ENCODE data around the gene PHETA1.
"Not testable (repeated sequence)": the region's sequence is repeated elsewhere in the genome, so short reads cannot be mapped to it uniquely, and the experiment has no call there.

Gene PHETA1

DNA sequence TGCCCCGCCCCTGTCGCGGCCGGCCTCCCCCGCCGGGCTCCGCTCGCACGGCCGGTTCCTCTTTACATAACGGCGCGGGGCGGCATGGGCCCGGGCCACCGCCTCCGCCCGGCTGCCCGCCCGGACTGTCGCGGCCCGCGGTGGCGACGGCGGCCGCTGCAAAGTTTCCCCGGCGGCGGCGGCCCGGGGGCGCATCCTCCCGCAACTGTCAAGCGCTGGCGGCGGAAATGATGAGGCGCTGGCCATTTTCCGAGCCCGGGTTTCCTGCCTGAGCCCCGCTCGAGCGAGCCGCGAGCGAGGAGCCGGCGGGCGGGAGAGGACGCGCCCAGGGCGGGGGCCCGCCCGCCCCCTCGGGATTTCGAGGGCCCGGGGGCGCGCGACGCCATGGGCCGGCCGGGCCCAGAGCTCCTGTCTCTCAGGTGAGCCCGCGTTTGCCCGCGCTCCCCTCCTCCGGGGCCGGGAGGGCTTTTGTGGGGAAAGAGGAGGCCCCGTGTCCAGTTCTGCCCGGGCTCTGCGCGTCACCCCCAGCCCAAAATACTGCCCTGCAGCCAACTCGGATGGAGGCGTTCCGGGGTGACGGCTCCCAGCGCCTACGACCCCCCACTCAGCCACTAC, 37.1 kb upstream of the PHETA1 start, which contains the start of gene SH2B3:
Gene SH2B3, plus strand, starts transcription at position 65 of the 615 bp plus-strand sequence. CDS start 12,223 bp downstream, outside the sequence.
- DNase-seq (ENCODE audit: low read depth in 4 of 4, low spot score in 1 of 4) = no peak

DNA sequence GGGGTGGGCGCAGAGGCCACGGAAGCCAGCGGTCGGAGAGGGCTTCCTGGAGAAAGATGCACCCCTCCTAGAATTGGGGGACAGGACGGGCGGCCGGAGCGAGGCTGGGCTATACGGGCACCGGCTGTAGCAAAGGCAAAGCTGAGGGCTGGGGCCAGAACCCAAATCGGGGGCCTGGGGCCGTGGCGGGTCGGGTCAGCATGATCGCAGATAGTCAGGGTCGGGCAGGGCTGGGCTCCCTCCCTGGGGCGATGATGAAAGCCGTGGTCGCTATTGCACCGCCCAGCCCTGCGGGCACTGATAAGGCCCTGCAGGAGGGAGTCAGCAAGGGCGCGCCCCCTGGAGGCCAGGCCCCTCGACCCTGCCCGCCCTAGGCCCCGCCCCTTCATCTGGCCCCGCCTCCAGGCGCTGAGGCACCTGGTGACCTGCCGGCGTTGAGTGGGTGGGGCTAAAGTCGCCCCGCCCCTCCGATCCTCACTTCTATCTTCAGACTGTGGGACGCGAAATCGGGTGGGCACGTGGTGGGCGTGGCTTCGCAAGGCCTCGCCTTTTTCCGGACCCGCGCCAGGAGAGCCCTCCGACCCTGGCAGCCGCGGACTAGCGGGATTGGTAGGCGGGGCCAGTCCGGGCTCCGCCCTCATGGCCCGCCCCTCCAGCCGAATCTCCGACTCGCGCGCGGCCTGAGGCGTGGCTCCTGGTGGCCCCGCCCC, 36.4 kb upstream of the PHETA1 start:
- DNase-seq (ENCODE audit: low read depth in 4 of 4, low spot score in 1 of 4) = peak; percentile 92 to 99 (median 98)

DNA sequence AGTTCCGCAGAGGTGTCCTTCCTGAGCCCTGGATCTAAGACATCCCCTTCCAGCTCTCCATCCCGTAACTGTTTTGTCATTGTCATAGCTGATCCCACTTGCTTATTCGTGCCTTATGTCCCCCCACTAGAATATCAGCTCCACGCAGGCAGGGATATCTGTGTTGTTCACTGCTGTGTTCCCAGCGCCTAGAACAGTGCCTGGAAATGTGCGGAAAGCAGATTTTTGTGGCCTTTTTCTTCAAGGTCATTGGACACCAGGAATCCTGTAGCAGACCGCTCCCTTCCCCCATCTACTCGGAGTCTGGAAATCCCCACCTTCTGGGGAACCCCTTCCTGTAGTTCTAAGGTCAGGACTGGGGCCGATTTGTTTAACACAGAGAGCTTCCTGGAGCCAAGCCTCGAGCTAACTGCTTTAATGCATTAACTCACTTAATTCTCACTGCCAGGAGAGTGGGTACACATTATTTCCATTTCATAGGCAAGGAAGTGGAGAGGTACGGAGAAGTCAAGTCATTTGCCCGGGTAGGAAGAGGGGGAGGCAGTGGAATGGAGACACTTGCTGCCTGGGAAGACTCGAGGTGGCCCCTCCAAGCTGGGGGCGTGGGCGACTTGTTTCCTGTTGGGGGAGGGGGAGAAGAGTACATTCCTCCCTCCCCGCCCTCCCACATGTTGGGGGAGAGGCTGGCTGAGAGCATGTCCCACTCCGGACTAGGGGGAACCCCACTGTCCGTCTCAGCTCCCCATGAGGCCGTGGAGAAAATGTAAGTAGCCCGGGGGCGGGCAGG, 35.7 kb upstream of the PHETA1 start:
- DNase-seq (ENCODE audit: low read depth in 4 of 4, low spot score in 1 of 4) = peak in 3 of 4 experiments; percentile 39 to 69 (median 59)

DNA sequence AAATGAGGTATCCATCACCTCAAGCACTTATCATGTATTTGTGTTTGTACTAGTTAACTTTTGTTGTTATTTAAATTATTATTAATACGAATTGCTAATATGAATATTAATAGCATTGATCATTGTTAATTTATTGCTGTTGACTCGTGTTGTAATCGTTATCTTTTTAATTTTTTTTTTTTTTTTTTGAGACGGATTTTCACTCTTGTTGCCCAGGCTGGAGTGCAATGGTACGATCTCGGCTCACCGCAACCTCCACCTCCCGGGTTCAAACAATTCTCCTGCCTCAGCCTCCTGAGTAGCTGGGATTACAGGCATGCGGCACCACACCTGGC, 33.6 kb upstream of the PHETA1 start:
- not testable (repeated sequence) for DNase-seq (ENCODE audit: low read depth in 4 of 4, low spot score in 1 of 4)

- no peak for DNase-seq (ENCODE audit: low read depth in 4 of 4, low spot score in 1 of 4)
These were observed 32.3 kb upstream of the PHETA1 start for GRCh38 chr12:111401167-111401605.

GRCh38 chr12:111399741-111400404, 31.0 kb upstream of the PHETA1 start:
- not testable (repeated sequence) for DNase-seq (ENCODE audit: low read depth in 4 of 4, low spot score in 1 of 4)

DNA sequence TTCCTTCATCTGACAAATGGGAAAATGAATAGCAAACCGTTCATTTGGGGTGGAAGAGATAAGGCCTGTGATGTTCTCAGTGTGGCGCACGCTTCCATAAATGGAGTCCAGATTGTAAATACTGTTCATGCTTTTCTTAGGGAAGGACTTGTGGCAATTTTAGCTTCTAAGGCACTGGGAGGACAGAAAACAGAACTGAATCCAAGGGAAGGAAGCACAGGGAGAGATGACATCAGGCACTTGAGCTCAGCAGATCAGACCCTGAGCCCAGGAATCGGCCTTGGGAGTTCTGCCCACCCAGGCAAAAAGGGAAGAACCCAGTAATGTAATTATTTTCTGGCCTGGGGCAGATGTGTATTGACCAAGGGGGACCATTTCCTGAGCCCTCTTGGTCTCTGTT, 29.6 kb upstream of the PHETA1 start:
- no peak for DNase-seq (ENCODE audit: low read depth in 4 of 4, low spot score in 1 of 4)

DNA sequence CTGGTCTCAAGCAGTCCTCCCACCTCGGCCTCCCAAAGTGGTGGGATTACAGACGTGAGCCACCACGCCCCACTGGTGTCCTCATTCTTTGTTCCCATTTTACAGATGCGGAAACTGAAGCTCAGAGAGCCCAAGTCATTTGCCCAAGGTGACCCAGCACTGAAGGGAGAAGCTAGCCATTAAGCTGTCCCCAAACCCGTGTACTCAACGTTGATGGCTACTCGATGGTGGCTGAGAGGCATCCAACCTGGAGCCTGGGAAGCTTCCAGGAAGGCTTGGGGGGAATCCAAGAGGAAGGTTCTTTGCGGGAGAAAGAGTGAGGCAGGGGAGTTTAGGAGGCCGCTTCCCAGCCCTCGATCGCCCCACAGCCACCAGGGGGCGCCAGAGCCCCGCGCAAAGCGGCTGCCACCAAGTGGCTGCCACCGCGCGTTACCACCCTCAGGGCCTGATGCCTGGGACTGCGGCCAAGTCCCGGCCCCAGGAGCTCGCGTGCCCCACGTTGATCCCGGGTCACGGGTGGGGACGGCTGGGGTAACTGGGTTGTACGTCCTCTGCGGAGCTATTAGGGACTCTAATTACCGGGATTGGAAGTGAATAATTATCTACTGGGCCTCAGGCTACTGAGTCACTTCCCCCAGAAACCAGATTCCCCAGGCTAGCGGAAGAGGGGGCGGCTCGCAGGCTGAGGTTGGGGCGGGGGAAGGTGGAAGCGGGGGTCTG, 28.0 kb upstream of the PHETA1 start:
- peak; percentile 76 to 92 (median 81) for DNase-seq (ENCODE audit: low read depth in 4 of 4, low spot score in 1 of 4)

DNA sequence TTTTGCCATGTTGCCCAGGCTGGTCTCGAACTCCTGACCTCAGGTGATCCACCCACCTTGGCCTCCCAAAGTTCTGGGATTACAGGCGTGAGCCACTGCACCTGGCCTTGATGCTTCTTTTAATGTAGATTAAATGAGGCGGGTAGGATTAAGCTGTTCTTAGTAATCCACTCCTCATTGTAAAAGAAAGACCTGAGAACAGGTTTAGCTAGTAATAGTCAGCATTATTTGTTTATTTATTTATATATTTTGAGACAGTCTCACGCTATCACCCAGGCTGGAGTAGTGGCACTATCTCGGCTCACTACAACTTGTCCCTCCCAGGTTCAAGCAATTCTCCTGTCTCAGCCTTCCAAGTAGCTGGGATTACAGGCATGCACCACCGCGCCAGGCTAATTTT, 27.4 kb upstream of the PHETA1 start:
- not testable (repeated sequence) for DNase-seq (ENCODE audit: low read depth in 4 of 4, low spot score in 1 of 4)

DNA sequence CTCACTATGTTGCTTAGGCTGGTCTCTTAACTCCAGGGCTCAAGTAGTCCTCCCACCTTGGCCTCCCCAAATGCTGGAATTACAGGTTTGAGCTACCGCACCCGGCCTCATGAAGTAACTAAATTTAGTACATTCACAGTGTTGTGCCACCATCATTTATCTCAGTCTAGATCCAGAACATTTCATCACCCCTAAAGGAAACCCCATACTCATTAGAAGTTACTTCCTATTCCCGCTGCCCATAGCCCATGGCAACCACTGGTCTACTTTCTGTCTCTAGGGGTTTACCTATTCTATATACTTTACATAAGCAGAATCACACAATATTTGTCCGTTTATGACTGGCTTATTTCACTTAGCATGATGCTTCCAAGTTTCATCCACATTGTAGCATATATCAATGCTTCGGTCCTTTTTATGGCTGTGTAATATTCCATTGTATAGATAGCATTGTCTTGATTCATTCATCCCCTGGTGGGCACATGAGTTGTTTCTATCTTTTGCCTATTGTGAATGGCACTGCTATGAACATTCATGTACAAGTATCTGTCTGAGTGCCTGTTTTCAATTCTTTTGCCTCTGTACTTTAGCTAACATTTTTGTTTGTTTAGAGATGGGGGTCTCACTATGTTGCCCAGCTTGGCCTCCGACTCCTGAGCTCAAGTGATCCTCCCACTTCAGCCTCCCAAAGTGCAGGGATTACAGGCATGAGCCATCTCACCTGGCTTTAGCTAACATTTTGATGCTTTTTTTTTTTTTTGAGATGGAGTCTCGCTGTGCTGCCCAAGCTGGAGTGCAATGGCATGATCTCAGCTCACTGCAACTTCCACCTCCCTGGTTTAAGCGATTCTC, 26.7 kb upstream of the PHETA1 start:
- no peak for DNase-seq (ENCODE audit: low read depth in 4 of 4, low spot score in 1 of 4)

DNA sequence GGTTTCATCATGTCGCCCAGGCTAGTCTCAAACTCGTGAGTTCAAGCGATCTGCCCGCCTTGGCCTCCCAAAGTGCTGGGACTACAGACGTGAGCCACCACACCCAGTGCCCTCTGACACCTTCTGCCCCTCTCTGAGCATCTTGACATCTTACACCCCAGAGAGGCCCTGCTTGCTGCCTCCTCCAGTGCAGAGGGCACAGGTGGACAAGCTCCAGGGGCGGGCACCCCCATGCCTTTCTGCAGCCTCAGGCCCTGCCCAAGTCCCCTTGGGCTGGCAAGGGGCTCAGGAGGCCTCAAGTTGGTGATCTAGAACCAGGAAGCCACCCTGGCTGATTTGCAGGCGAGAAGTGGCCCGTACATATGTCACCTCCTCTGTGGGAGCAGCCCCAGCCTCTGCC, 25.6 kb upstream of the PHETA1 start:
- DNase-seq (ENCODE audit: low read depth in 4 of 4, low spot score in 1 of 4) = no peak

DNA sequence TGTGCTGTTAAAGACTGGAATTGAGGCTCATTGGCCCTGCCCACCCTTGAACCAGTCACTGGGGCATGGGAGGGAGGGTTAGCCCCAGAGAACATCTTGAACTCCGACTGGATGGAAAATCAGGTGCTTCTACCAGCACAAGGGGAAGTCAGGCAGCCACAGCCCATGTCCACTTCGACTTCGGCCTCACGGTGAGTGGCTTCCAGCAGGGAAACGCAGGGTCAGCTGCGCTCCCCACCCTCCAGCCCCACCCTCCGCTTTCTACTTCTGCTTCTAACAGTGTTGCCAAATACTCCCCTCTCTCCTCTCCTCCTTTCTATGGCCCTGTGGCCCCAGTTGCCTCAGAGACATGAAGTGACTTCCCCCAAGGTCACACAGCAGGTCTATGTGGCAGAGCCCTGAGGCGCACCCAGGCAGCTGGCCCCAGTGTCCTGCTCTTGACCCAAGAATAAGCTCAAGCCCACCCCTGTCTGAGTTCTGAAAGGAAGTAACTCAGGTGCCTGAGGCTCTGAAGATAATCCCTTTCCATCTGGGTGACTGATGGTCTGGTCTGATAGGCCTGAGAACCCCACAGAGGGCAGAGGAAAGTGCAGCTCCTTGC, 24.9 kb upstream of the PHETA1 start:
- no peak for DNase-seq (ENCODE audit: low read depth in 4 of 4, low spot score in 1 of 4)

DNA sequence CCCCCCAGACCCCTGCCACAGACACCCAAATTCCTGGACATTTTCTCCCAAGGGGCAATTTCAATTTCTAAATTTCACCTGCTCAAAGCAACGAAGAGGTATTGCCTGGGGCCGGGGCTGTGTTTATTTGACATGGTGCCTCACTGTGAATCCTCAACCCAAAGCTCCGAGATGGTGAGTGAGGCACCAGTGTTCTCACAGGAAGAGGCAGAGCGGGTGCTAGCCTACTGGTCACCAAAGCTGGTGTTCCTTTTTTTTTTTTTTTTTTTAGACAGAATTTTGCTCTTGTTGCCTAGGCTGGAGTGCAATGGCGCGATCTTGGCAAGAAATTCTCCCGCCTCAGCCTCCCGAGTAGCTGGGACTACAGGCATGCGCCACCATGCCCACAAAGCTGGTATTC, 22.0 kb upstream of the PHETA1 start:
- DNase-seq (ENCODE audit: low read depth in 4 of 4, low spot score in 1 of 4) = no peak

- no peak for DNase-seq (ENCODE audit: low read depth in 4 of 4, low spot score in 1 of 4)
These were observed 20.7 kb upstream of the PHETA1 start for GRCh38 chr12:111389635-111390034.

GRCh38 chr12:111387747-111388323, 18.9 kb upstream of the PHETA1 start:
- DNase-seq (ENCODE audit: low read depth in 4 of 4, low spot score in 1 of 4) = no peak

GRCh38 chr12:111386885-111387284, 18.0 kb upstream of the PHETA1 start:
- DNase-seq (ENCODE audit: low read depth in 4 of 4, low spot score in 1 of 4) = no peak

GRCh38 chr12:111384596-111384995, 15.7 kb upstream of the PHETA1 start:
- DNase-seq (ENCODE audit: low read depth in 4 of 4, low spot score in 1 of 4) = no peak

- no peak for DNase-seq (ENCODE audit: low read depth in 4 of 4, low spot score in 1 of 4)
These were observed 11.2 kb upstream of the PHETA1 start for GRCh38 chr12:111379942-111380554.

DNA sequence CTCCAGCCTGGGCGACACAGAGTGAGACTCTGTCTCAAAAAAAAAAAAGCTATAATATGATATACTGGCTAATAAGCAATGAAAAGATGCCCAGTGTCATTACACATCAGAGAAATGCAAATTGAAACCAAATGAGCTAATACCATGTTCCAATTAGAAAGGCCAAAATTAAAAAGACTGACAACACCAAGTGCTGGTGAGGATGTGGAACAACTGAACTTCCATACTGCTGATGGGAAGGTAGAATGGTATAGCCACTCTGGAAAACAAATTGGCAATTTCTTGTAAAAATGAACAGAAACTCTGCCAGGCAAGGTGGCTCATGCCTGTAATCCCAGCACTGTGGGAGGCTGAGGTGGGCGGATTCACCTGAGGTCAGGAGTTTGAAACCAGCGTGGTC, 8.5 kb upstream of the PHETA1 start:
- DNase-seq (ENCODE audit: low read depth in 4 of 4, low spot score in 1 of 4) = no peak
